IMR-90 (cell line): ENCODE data around the gene CLSTN1. TPM values are rescaled to one million over a fixed set of nuclear protein-coding genes. Genes with fewer than 3 reads are reported as not detected.

Source experiments
- ATAC-seq: fragments of 200-7000 bp; cut with Tn5 transposase; 2 replicates; pipeline ENCODE4 v1.9.1; 2020; ENCODE audit warnings: low read depth, mild to moderate bottlenecking, moderate library complexity
- BruUV-seq: library from RNA; stranded (reverse); fragments of 400-500 nt; replicated peaks from 2 replicates; lab custom pipeline; 2021; lab: Mats Ljungman, UMichigan
- CTCF ChIA-PET: fragments of 300-600 bp; formaldehyde crosslinking; extraction: SDS; loops from one replicate; lab custom pipeline; 2021; ENCODE audit warnings: antibody characterized with exemption; lab: Yijun Ruan, JAX
- POLR2A ChIA-PET: fragments of 300-600 bp; sonication (Branson Sonifier 250); formaldehyde crosslinking; loops from one replicate; lab custom pipeline; 2022; ENCODE audit warnings: antibody characterized with exemption; ENCODE audit not compliant: unreplicated experiment; lab: Charles Lee
- DNase-seq: peaks from one replicate; pipeline ENCODE4 v3.0.0; 2013
- H2AFZ ChIP-seq: replicated peaks from 2 replicates; pipeline ENCODE3; 2013; ENCODE audit warnings: low read length, mild to moderate bottlenecking; ENCODE audit not compliant: poor library complexity
- H2AK5ac ChIP-seq: 2 replicates; pipeline ENCODE4 v1.6.1; 2013; ENCODE audit warnings: low read depth, low read length, inconsistent platforms
- H2AK9ac ChIP-seq: replicated peaks from 2 replicates; pipeline ENCODE3; 2013; ENCODE audit warnings: mild to moderate bottlenecking, low read depth, low read length, moderate library complexity; ENCODE audit not compliant: poor library complexity
- H2BK120ac ChIP-seq: 2 replicates; pipeline ENCODE4 v1.6.1; 2013; ENCODE audit warnings: low read depth, low read length, inconsistent platforms
- H2BK15ac ChIP-seq: 3 replicates; pipeline ENCODE4 v1.6.1; 2013; ENCODE audit warnings: low read depth, low read length, inconsistent platforms
- H2BK20ac ChIP-seq: 2 replicates; pipeline ENCODE4 v1.6.1; 2013; ENCODE audit warnings: low read depth, mild to moderate bottlenecking, inconsistent platforms, low read length, moderate library complexity
- H2BK5ac ChIP-seq: 2 replicates; pipeline ENCODE4 v1.6.1; 2013; ENCODE audit warnings: mild to moderate bottlenecking, low read depth, low read length, inconsistent platforms; ENCODE audit not compliant: poor library complexity, severe bottlenecking
- H3K14ac ChIP-seq: replicated peaks from 2 replicates; pipeline ENCODE4 v1.6.1; 2013; ENCODE audit warnings: low read depth, low read length, inconsistent platforms
- H3K18ac ChIP-seq: 2 replicates; pipeline ENCODE4 v1.6.1; 2013; ENCODE audit warnings: low read depth, low read length, control low read depth
- H3K23ac ChIP-seq: 2 replicates; pipeline ENCODE4 v1.6.1; 2013; ENCODE audit warnings: low read depth, low read length, inconsistent platforms
- H3K27ac ChIP-seq: 2 replicates; pipeline ENCODE4 v1.5.1; 2013; ENCODE audit warnings: mild to moderate bottlenecking, control low read depth, low read length; ENCODE audit not compliant: insufficient read depth
- H3K27me3 ChIP-seq: 2 replicates; pipeline ENCODE4 v1.6.1; 2013; ENCODE audit warnings: low read length; ENCODE audit not compliant: control insufficient read depth, insufficient read depth
- H3K36me3 ChIP-seq: 2 replicates; pipeline ENCODE4 v1.6.1; 2013; ENCODE audit warnings: low read length, mixed read lengths; ENCODE audit not compliant: control insufficient read depth, insufficient read depth
- H3K4ac ChIP-seq: 2 replicates; pipeline ENCODE4 v1.6.1; 2013; ENCODE audit warnings: low read depth, low read length, inconsistent platforms
- H3K4me1 ChIP-seq: 2 replicates; pipeline ENCODE4 v1.6.1; 2013; ENCODE audit warnings: low read length, mixed read lengths; ENCODE audit not compliant: control insufficient read depth, insufficient read depth
- H3K4me2 ChIP-seq: 2 replicates; pipeline ENCODE4 v1.6.1; 2013; ENCODE audit warnings: low read depth, mild to moderate bottlenecking, control low read depth, low read length, moderate library complexity
- H3K4me3 ChIP-seq: 2 replicates; pipeline ENCODE4 v1.5.1; 2013; ENCODE audit warnings: low read depth, mild to moderate bottlenecking, control low read depth, low read length, moderate library complexity; ENCODE audit not compliant: insufficient read depth
- H3K56ac ChIP-seq: 2 replicates; pipeline ENCODE4 v1.6.1; 2013; ENCODE audit warnings: low read length, inconsistent platforms; ENCODE audit not compliant: insufficient read depth; ENCODE audit errors: extremely low read depth
- H3K79me1 ChIP-seq, 2 experiments: 2 replicates each; pipeline ENCODE4 v1.6.1; 2013; ENCODE audit warnings: low read length in 2 of 2, inconsistent platforms in 1 of 2, low read depth in 1 of 2
- H3K9ac ChIP-seq: 2 replicates; pipeline ENCODE4 v1.6.1; 2013; ENCODE audit warnings: low read depth, low read length, control low read depth
- H3K9me1 ChIP-seq: 2 replicates; pipeline ENCODE4 v1.6.1; 2013; ENCODE audit warnings: low read length, inconsistent platforms; ENCODE audit not compliant: insufficient read depth
- H3K9me3 ChIP-seq: 2 replicates; pipeline ENCODE4 v1.6.1; 2013; ENCODE audit warnings: low read length; ENCODE audit not compliant: control insufficient read depth, insufficient read depth
- H4K20me1 ChIP-seq: 2 replicates; pipeline ENCODE4 v1.6.1; 2013; ENCODE audit warnings: low read length, inconsistent platforms; ENCODE audit not compliant: insufficient read depth
- H4K5ac ChIP-seq: 2 replicates; pipeline ENCODE4 v1.6.1; 2013; ENCODE audit warnings: mild to moderate bottlenecking, low read depth, low read length, control low read depth
- H4K8ac ChIP-seq, 2 experiments: 2 replicates each; pipeline ENCODE4 v1.6.1; 2013; ENCODE audit warnings: low read depth in 2 of 2, low read length in 2 of 2, control low read depth in 1 of 2, inconsistent platforms in 1 of 2
- H4K91ac ChIP-seq: 2 replicates; pipeline ENCODE4 v1.6.1; 2013; ENCODE audit warnings: low read depth, low read length, inconsistent platforms; ENCODE audit not compliant: insufficient read depth
- CEBPB ChIP-seq: IDR thresholded peaks from 2 replicates; pipeline ENCODE4 v1.6.1; 2012; ENCODE audit warnings: low read depth, low read length, improper control_type of control experiment
- CHD1 ChIP-seq: IDR thresholded peaks from 2 replicates; pipeline ENCODE4 v1.6.1; 2012; ENCODE audit warnings: low read depth, low read length, improper control_type of control experiment
- ELK1 ChIP-seq: fragments of 150-350 bp; IDR thresholded peaks from 2 replicates; pipeline ENCODE4 v1.6.1; 2016; ENCODE audit warnings: low read depth, mild to moderate bottlenecking, low read length, moderate library complexity, borderline replicate concordance
- FOS ChIP-seq: fragments of 150-350 bp; IDR thresholded peaks from 2 replicates; pipeline ENCODE4 v1.6.1; 2016; ENCODE audit warnings: low read depth, low read length
- MAFK ChIP-seq: IDR thresholded peaks from 2 replicates; pipeline ENCODE4 v1.6.1; 2012; ENCODE audit warnings: low read depth, low read length, improper control_type of control experiment
- MXI1 ChIP-seq: IDR thresholded peaks from 2 replicates; pipeline ENCODE4 v1.6.1; 2012; ENCODE audit warnings: low read depth, mild to moderate bottlenecking, low read length, moderate library complexity, borderline replicate concordance
- POLR2A ChIP-seq: IDR thresholded peaks from 2 replicates; pipeline ENCODE4 v1.6.1; 2012; ENCODE audit warnings: mild to moderate bottlenecking, low read depth, low read length
- RAD21 ChIP-seq: IDR thresholded peaks from 2 replicates; pipeline ENCODE4 v1.6.1; 2012; ENCODE audit warnings: low read length, improper control_type of control experiment
- RCOR1 ChIP-seq: IDR thresholded peaks from 2 replicates; pipeline ENCODE4 v1.6.1; 2012; ENCODE audit warnings: mild to moderate bottlenecking, low read length, improper control_type of control experiment; ENCODE audit not compliant: insufficient replicate concordance
- RFX5 ChIP-seq: IDR thresholded peaks from 2 replicates; pipeline ENCODE4 v1.8.0; 2012; ENCODE audit warnings: low read depth, mild to moderate bottlenecking, low read length, moderate library complexity
- USF2 ChIP-seq: fragments of 150-350 bp; IDR thresholded peaks from 2 replicates; pipeline ENCODE4 v1.6.1; 2017; ENCODE audit warnings: mild to moderate bottlenecking, antibody characterized with exemption, low read length, low read depth
- WGBS, 2 experiments: methylation state at CpG; one replicate each; pipeline versions ENCODE4 v1.1.5 to v1.1.7; 2013; ENCODE audit warnings: missing lambda C conversion rate in 2 of 2; ENCODE audit not compliant: insufficient read length in 1 of 2; ENCODE audit errors: extremely low coverage in 2 of 2; 5-methylcytosine and 5-hydroxymethylcytosine counted together
- dilution Hi-C: fragments of 300-500 bp; cut with HindIII; formaldehyde crosslinking; loops from one replicate; pipeline ENCODE4 v1.14.3; 2018; ENCODE audit warnings: low sequenced_read_pairs; ENCODE audit not compliant: unreplicated experiment
- in situ Hi-C: fragments of 300-500 bp; cut with MboI; formaldehyde crosslinking; loops from 3 replicates; pipeline ENCODE4 v1.14.3; 2019; ENCODE audit warnings: low sequenced_read_pairs, inconsistent platforms, mixed read lengths
- intact Hi-C: fragments of 100-400 bp; cut with micrococcal nuclease; formaldehyde crosslinking; loops from 2 replicates; pipeline ENCODE4 v1.10.0; 2022
- polyA plus RNA-seq, 3 experiments: library from polyadenylated mRNA; depleted of rRNA; stranded (reverse); fragments of >200 nt; gene quantifications; 2 replicates each; pipeline ENCODE4 v1.2.3, GENCODE V29; 2012; ENCODE audit warnings: low replicate concordance in 1 of 3
- total RNA-seq: library from RNA; depleted of rRNA; stranded (reverse); fragments of >200 nt; gene quantifications from 2 replicates; pipeline ENCODE4 v1.2.3, GENCODE V29; 2012

CLSTN1 gene
- total and polyA plus RNA-seq, 2 of the 4 experiments (the other 2 are of a cell fraction), result 30.1 to 72.2 TPM

GRCh38 chr1:9782897-9783296 lies 40.9 kb downstream of the CLSTN1 start:
- CTCF ChIA-PET, result no interaction called here

More at GRCh38 chr1:9782897-9783296, 40.9 kb downstream of the CLSTN1 start:
- no peak overlapping the region for H4K91ac ChIP-seq
- H4K5ac ChIP-seq, result no peak overlapping the region
- no peak overlapping the region for H3K9ac ChIP-seq
- H3K27ac ChIP-seq, result no peak overlapping the region
- no peaks in the 10 kb centered on the region for H3K36me3 ChIP-seq
- H2AFZ ChIP-seq, result no peak overlapping the region
- peaks cover 49% of the 10 kb centered on the region for H4K20me1 ChIP-seq
- H2BK15ac ChIP-seq, result no peak overlapping the region
- dilution Hi-C loops, result no loop called here
- H3K4me1 ChIP-seq, result peaks cover 2% of the 10 kb centered on the region; the same call in 1 of the 2 replicates
- no peak for DNase-seq
- no peak overlapping the region for H2AK5ac ChIP-seq
- no peak overlapping the region for H2BK20ac ChIP-seq
- no peak overlapping the region for H3K56ac ChIP-seq
- no peak overlapping the region for H2BK5ac ChIP-seq
- H3K4me2 ChIP-seq, result no peak overlapping the region
- H3K4me3 ChIP-seq, result no peak overlapping the region
- H3K4ac ChIP-seq, result no peak overlapping the region
- H3K14ac ChIP-seq, result no peak overlapping the region
- peaks cover 3% of the 10 kb centered on the region; the same call in 1 of the 2 replicates for H3K9me1 ChIP-seq
- in situ Hi-C loops, result no loop called here
- H3K18ac ChIP-seq, result no peak overlapping the region
- intact Hi-C loops, result loop anchor here (5.0 kb wide), 1 partner anchor 39 kb away; the partner anchor contains the start of gene CLSTN1
- no peaks in the 10 kb centered on the region for H3K27me3 ChIP-seq
- H3K23ac ChIP-seq, result no peak overlapping the region
- BruUV-seq, result no TSS peak
- POLR2A ChIA-PET, result interaction anchor here (0.6 kb wide), 1 partner anchor 21 kb away, joined by 4 read pairs; no protein-coding TSS in a partner anchor
- no peak for TF ChIP-seq RFX5
- TF ChIP-seq MXI1, result no peak
- no peak for TF ChIP-seq USF2
- no peak for TF ChIP-seq CEBPB
- no peak for TF ChIP-seq RAD21
- no peak for TF ChIP-seq FOS
- no peak for TF ChIP-seq RCOR1
- TF ChIP-seq ELK1, result no peak
- no peak for TF ChIP-seq CHD1
- TF ChIP-seq MAFK, result no peak
- no peak for TF ChIP-seq POLR2A
- WGBS, 2 experiments, result 93% methylated on average over 3 of the region's 10 CpGs; no CpG with 5 or more reads in 1 of the 2 experiments
- no peak overlapping the region for H2BK120ac ChIP-seq
- peaks cover 33 to 66% of the 10 kb centered on the region in 2 experiments for H3K79me1 ChIP-seq
- H4K8ac ChIP-seq, result no peak overlapping the region
- H2AK9ac ChIP-seq, result no peak overlapping the region
- H3K9me3 ChIP-seq, result no peaks in the 10 kb centered on the region
- ATAC-seq, result no peak
